Stimulated activated CD4-positive, alpha-beta T cell treated with anti-CD3 and anti-CD28 coated beads, Interleukin-4, amount 100 ng/mL, for 1 hour (primary cell): ENCODE data around the gene THRAP3.
"Not testable (repeated sequence)": the region's sequence is repeated elsewhere in the genome, so short reads cannot be mapped to it uniquely, and the experiment has no call there.

Experiments used
- DNase-seq: peaks from one replicate; pipeline ENCODE4 v3.0.0-alpha.2; 2020

THRAP3 gene, protein sequence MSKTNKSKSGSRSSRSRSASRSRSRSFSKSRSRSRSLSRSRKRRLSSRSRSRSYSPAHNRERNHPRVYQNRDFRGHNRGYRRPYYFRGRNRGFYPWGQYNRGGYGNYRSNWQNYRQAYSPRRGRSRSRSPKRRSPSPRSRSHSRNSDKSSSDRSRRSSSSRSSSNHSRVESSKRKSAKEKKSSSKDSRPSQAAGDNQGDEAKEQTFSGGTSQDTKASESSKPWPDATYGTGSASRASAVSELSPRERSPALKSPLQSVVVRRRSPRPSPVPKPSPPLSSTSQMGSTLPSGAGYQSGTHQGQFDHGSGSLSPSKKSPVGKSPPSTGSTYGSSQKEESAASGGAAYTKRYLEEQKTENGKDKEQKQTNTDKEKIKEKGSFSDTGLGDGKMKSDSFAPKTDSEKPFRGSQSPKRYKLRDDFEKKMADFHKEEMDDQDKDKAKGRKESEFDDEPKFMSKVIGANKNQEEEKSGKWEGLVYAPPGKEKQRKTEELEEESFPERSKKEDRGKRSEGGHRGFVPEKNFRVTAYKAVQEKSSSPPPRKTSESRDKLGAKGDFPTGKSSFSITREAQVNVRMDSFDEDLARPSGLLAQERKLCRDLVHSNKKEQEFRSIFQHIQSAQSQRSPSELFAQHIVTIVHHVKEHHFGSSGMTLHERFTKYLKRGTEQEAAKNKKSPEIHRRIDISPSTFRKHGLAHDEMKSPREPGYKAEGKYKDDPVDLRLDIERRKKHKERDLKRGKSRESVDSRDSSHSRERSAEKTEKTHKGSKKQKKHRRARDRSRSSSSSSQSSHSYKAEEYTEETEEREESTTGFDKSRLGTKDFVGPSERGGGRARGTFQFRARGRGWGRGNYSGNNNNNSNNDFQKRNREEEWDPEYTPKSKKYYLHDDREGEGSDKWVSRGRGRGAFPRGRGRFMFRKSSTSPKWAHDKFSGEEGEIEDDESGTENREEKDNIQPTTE

GRCh38 chr1:36223996-36224536 lies at the start of gene THRAP3:
Gene THRAP3, plus strand, starts transcription at chr1:36224443. Its CDS starts 58,121 bp downstream, at chr1:36282564.
- peak; percentile 99 for DNase-seq

- DNase-seq = no peak
These were observed 49.5 kb upstream of the THRAP3 start for GRCh38 chr1:36174713-36175112.

GRCh38 chr1:36175137-36176095 lies 48.8 kb upstream of the THRAP3 start:
- no peak for DNase-seq

- DNase-seq = no peak
These were observed 47.9 kb upstream of the THRAP3 start for GRCh38 chr1:36176106-36176949.

DNA sequence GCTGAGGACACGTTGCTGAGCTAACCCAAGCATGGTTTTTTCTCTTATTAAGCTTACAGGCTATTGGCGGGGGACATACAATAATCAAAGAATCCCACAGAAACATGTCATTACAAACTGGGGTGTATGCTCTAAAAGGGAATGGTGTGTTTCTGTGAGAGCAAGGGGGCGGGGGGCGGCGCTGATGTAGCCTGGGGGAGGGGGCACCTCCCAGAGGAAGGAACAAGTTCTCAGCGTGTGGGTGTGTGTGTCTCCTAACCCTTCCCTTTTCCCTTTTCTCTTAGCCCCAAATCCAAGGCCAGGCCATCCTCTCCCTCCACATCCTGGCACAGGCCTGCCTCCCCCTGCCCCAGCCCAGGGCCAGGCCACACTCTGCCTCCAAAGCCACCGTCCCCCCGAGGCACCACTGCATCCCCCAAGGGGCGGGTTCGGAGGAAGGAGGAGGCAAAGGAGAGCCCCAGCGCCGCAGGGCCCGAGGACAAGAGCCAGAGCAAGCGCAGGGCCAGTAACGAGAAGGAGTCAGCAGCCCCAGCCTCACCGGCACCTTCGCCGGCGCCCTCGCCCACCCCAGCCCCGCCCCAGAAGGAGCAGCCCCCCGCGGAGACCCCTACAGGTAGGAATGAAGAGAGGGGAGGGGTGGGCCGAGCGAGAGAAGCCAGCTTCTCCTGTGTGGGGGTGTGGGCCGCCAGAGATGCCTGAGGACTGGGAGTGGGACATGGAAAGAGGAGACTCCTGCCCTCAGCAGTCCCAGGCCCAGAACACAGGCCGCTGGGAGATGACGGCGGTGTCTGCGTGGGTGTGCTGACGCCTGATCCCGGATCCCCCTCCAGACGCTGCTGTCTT lies 46.4 kb upstream of the THRAP3 start:
- DNase-seq = no peak

DNA sequence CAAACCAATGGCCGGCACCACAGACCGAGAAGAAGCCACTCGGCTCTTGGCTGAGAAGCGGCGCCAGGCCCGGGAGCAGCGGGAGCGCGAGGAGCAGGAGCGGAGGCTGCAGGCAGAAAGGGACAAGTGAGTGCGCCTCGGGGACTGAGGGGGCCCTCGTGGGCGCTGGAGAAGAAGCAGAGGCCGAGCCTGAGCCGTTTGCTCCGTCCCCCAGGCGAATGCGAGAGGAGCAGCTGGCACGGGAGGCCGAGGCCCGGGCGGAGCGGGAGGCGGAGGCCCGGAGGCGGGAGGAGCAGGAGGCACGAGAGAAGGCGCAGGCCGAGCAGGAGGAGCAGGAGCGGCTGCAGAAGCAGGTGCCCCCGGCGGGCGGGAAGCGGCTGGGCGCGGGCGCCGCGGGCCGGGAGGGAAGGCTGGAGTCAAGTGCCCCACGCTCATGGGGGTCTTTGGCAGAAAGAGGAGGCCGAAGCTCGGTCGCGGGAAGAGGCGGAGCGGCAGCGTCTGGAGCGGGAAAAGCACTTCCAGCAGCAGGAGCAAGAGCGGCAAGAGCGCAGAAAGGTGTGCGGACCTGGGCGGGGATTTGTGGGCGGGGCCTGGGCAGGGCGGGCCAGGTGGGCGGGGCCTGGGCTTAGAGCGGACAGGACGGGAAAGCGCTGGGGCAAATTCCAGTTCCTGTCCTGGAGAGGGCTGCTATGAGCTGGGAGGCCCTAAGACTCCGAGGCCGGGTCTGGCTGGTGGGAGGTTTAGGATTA lies 45.6 kb upstream of the THRAP3 start:
- no peak for DNase-seq

- no peak for DNase-seq
These were observed 45.0 kb upstream of the THRAP3 start for GRCh38 chr1:36179220-36179600.

DNA sequence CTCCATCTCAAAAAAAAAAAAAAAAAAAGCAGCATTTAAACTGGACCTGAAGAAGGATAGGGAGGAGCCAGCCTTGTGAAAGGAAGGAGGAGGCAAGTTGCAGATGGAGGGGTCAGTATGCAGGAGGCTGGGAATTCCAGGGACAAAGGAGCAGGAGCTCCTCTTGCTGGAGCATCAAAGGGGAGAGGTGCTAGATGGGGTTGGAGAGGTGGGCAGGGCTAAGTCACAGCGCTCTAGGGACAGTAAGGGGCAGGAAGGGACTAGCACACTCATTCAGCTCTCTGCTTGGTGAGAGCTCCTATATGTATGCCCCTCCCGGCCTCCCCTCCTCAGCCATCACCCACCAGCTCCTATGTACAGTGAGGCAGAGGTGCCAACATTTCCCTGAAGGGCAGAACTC lies 41.5 kb upstream of the THRAP3 start:
- DNase-seq = no peak

GRCh38 chr1:36183309-36183856 lies 40.9 kb upstream of the THRAP3 start:
- no peak for DNase-seq

- peak; percentile 71 for DNase-seq
These were observed 36.2 kb upstream of the THRAP3 start for GRCh38 chr1:36187800-36188593.

GRCh38 chr1:36196805-36197204 lies 27.4 kb upstream of the THRAP3 start:
- not testable (repeated sequence) for DNase-seq

- DNase-seq = no peak
These were observed 25.6 kb upstream of the THRAP3 start for GRCh38 chr1:36198641-36199040.

DNA sequence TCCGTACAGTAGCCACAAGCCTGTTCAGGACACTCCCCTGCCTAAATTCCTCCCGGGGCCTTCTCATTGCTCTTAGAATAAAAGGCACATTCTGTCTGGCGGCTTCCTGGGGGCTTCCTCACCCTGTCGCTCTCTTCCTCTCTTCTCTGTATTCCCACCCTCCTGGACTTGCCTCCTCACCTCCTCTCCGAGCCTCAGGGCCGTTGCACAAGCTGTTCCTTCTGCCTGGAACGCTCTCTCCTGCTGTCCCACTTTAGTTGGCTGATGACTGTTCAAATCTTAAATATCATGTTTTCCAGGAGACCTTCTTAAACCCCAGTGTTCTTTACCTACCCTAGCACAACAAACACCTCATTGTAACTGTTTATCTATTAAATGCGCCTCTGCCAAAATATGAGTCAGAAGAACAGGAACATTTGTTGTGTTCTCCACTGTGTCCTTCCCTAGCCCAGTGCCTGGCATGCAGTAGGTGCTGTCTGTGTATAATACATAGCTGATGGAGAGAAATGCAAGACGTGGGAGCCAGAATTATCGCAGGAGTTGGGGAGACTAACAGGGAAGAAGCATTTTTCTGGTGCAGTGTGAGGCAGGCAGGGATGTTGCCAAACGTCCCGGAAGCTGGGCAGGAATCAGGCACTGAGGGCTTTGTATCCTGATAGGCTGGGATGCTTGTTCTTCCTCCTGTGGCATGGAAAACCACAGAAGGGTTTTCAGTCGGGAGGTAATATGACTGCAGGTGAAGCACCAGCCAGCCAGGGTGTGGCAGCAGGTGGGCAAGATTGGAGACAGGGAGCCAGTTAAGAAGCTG lies 24.1 kb upstream of the THRAP3 start:
- no peak for DNase-seq

DNA sequence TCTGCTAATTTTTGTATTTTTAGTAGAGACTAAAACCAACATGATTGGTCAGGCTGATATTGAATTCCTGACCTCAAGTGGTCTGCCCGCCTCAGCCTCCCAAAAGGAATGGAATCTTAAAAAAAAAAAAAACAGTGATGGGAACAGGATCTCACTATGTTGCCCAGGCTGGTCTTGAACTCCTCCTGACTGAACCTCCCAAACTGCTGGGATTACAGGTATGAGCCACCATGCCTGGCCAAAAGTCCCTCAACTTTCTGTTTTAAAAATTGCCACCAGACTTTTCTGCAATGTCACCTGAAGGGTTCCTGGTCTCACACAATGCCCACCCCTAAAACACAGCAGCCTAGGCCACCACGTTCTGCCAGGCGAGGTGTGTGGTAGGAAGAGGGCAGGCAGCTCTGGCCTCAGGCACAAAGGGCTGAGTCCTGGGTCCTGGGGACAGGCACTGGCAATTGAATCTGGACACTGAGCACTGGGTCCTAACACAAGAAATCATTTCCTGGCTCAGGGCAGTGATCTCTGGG lies 21.2 kb upstream of the THRAP3 start:
- DNase-seq = no peak

- DNase-seq = no peak
These were observed 20.5 kb upstream of the THRAP3 start for GRCh38 chr1:36203554-36204346.

DNA sequence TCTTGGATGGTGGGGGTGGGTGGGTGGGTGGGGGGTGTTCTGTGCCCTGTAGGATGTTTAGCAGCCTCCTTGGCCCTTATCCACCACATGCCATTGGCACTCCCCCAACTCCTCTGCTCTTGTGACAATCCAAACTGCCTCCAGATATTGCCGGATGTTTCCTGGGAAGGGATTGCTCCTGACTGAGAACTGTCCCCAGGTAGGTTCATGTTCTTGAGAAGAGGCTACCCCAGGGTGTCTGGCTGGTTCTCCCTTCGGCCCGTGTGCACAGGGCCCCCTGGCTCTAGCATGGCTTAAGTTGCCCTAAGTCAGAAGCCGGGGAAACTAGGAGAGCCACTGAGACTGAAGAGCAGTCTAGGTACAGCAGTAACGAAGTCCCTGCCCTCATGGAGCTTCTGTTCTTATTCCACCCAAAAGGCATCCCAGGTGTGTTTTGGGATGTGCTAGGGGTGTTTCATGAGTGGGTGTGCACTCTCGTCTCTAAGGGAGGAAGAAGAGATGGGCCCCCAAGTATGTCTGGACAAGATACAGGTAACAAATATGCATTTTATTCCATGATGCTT lies 19.8 kb upstream of the THRAP3 start:
- no peak for DNase-seq
